PC-3 (cell line): Measurements from ENCODE around the gene AMIGO3. TPM values are rescaled to one million over a fixed set of nuclear protein-coding genes. Genes with fewer than 3 reads are reported as not detected.
A peak's percentile ranks its signal among the peaks of the same experiment; 100 is the strongest.

Source experiments
- ATAC-seq: fragments of 200-7000 bp; cut with Tn5 transposase; 2 replicates; pipeline ENCODE4 v1.9.1; 2020; ENCODE audit warnings: mild to moderate bottlenecking, moderate library complexity
- BruUV-seq: library from RNA; stranded (reverse); fragments of 400-500 nt; replicated peaks from 2 replicates; lab custom pipeline; 2021; lab: Mats Ljungman, UMichigan
- CTCF ChIA-PET: fragments of 300-600 bp; sonication (Branson Sonifier 250); formaldehyde crosslinking; loops from one replicate; lab custom pipeline; 2022; ENCODE audit warnings: antibody characterized with exemption; lab: Charles Lee
- POLR2A ChIA-PET: fragments of 300-600 bp; sonication (Branson Sonifier 250); formaldehyde crosslinking; loops from one replicate; lab custom pipeline; 2022; ENCODE audit warnings: antibody characterized with exemption; ENCODE audit not compliant: unreplicated experiment; lab: Charles Lee
- DNase-seq: peaks from one replicate; pipeline ENCODE4 v3.0.0-alpha.2; 2015
- H2AFZ ChIP-seq: fragments of 300-600 bp; sonication (generic); 2 replicates; pipeline ENCODE4 v1.6.0; 2016; ENCODE audit warnings: antibody characterized with exemption, low read length
- H3F3A ChIP-seq: fragments of 300-600 bp; sonication (generic); one replicate; pipeline ENCODE4 v1.6.0; 2017; ENCODE audit warnings: antibody characterized with exemption, low read length, control low read depth, mild to moderate bottlenecking; ENCODE audit not compliant: unreplicated experiment
- H3K27ac ChIP-seq: fragments of 300-600 bp; sonication (generic); 2 replicates; pipeline ENCODE4 v1.5.1; 2016; ENCODE audit warnings: mild to moderate bottlenecking, low read length
- H3K27me3 ChIP-seq: fragments of 300-600 bp; sonication (generic); 2 replicates; pipeline ENCODE4 v1.6.1; 2016; ENCODE audit warnings: low read length, mixed read lengths
- H3K36me3 ChIP-seq: fragments of 300-600 bp; sonication (generic); 2 replicates; pipeline ENCODE4 v1.6.1; 2016; ENCODE audit warnings: low read depth, mixed run types, low read length, mixed read lengths
- H3K4me1 ChIP-seq: fragments of 300-600 bp; sonication (generic); 2 replicates; pipeline ENCODE4 v1.5.1; 2016; ENCODE audit warnings: low read length; ENCODE audit not compliant: insufficient read depth
- H3K4me2 ChIP-seq: fragments of 300-600 bp; sonication (generic); 2 replicates; pipeline ENCODE4 v1.6.0; 2016; ENCODE audit warnings: low read length
- H3K4me3 ChIP-seq: fragments of 300-600 bp; sonication (generic); 2 replicates; pipeline ENCODE4 v1.5.1; 2016; ENCODE audit warnings: mild to moderate bottlenecking, low read length, mixed read lengths
- H3K79me2 ChIP-seq: fragments of 300-600 bp; sonication (generic); 2 replicates; pipeline ENCODE4 v1.6.1; 2017; ENCODE audit warnings: low read length, mixed read lengths
- H3K9ac ChIP-seq: fragments of 300-600 bp; sonication (generic); 2 replicates; pipeline ENCODE4 v1.6.0; 2016; ENCODE audit warnings: mild to moderate bottlenecking, low read length
- H3K9me2 ChIP-seq: fragments of 300-600 bp; sonication (generic); replicated peaks from 2 replicates; pipeline ENCODE4 v1.6.1; 2016; ENCODE audit warnings: mixed run types, low read length, mixed read lengths
- H3K9me3 ChIP-seq: fragments of 300-600 bp; sonication (generic); 2 replicates; pipeline ENCODE4 v1.6.1; 2016; ENCODE audit warnings: low read length, mixed read lengths
- H4K20me1 ChIP-seq: fragments of 300-600 bp; sonication (generic); 2 replicates; pipeline ENCODE4 v1.6.1; 2016; ENCODE audit warnings: low read length, mixed read lengths
- EZH2 ChIP-seq: fragments of 300-600 bp; sonication (generic); IDR thresholded peaks from one replicate; pipeline ENCODE4 v1.6.1; 2017; ENCODE audit warnings: antibody characterized with exemption, mild to moderate bottlenecking, low read length; ENCODE audit not compliant: unreplicated experiment
- EZH2phosphoT487 ChIP-seq: fragments of 300-600 bp; sonication (generic); IDR thresholded peaks from 2 replicates; pipeline ENCODE4 v1.6.1; 2018; ENCODE audit warnings: mild to moderate bottlenecking, antibody characterized with exemption, low read length, borderline replicate concordance
- intact Hi-C: fragments of 100-400 bp; cut with micrococcal nuclease; formaldehyde crosslinking; loops from 2 replicates; pipeline ENCODE4 v1.9.0; 2023
- total RNA-seq: library from RNA; depleted of rRNA; stranded (reverse); fragments of >200 nt; gene quantifications from 2 replicates; pipeline ENCODE4 v1.2.3, GENCODE V29; 2014; rRNA removed

Gene AMIGO3
- total RNA-seq, 1 experiment from 2014 or later: 1.8 TPM

- H3F3A ChIP-seq: peaks cover 4% of the 10 kb centered on the region
- ATAC-seq (no peak), DNase-seq (no peak)
- H3K9me2 ChIP-seq: no peaks in the 10 kb centered on the region
- peak overlapping the region; percentile 90 for H3K27ac ChIP-seq
- no peaks in the 10 kb centered on the region for H4K20me1 ChIP-seq
- H3K4me2 ChIP-seq: peak overlapping the region; percentile 75
- no peaks in the 10 kb centered on the region for H3K36me3 ChIP-seq
- H3K4me1 ChIP-seq: peaks cover 26% of the 10 kb centered on the region
- TF ChIP-seq EZH2 (no peak), EZH2phosphoT487 (no peak)
- ChIA-PET CTCF (no interaction called here), POLR2A (no interaction called here)
- no TSS peak for BruUV-seq
- no peaks in the 10 kb centered on the region for H3K9me3 ChIP-seq
- peak overlapping the region; percentile 43 for H3K9ac ChIP-seq
- no peaks in the 10 kb centered on the region for H3K27me3 ChIP-seq
- H3K4me3 ChIP-seq: peak overlapping the region; percentile 15; the same call in 1 of the 2 replicates
- H3K79me2 ChIP-seq: no peaks in the 10 kb centered on the region
- intact Hi-C loops: no loop called here
- H2AFZ ChIP-seq: 0 out of 2 replicates have a peak overlapping the region, but pooled peaks have one; percentile 19
Measured at GRCh38 chr3:49667701-49668413, 51.6 kb downstream of the AMIGO3 start.

Other genes starting within 250 kb of the AMIGO3 start
- 111 and 114 TPM in 2 replicates for gene DAG1, start 249.4 kb downstream of the AMIGO3 start, total RNA-seq
- gene BSN, start 165.2 kb downstream of the AMIGO3 start, total RNA-seq: 0.80 and 0.92 TPM in 2 replicates
- 236 and 246 TPM in 2 replicates for gene APEH, start 45.3 kb downstream of the AMIGO3 start, total RNA-seq
- gene MST1, start 30.2 kb downstream of the AMIGO3 start, total RNA-seq: 1.7 and 2.8 TPM in 2 replicates
- gene RNF123, start 30.1 kb downstream of the AMIGO3 start, total RNA-seq: 38.6 and 43.0 TPM in 2 replicates
- gene GMPPB, start 4.3 kb upstream of the AMIGO3 start, total RNA-seq: 69.5 and 83.9 TPM in 2 replicates
- 50.3 and 51.0 TPM in 2 replicates for gene IP6K1, start 66.9 kb upstream of the AMIGO3 start, total RNA-seq
- not detected in 2 replicates for gene CDHR4, start 80.2 kb upstream of the AMIGO3 start, total RNA-seq
- 1.3 and 5.8 TPM in 2 replicates for gene INKA1, start 83.6 kb upstream of the AMIGO3 start, total RNA-seq
- 3.3 and 3.6 TPM in 2 replicates for gene UBA7, start 94.3 kb upstream of the AMIGO3 start, total RNA-seq
- 21.6 and 27.8 TPM in 2 replicates for gene TRAIP, start 136.9 kb upstream of the AMIGO3 start, total RNA-seq
- 0.58 TPM in 1 of 2 replicates, not detected in the other for gene CAMKV, start 150.2 kb upstream of the AMIGO3 start, total RNA-seq
- 39.0 and 70.6 TPM in 2 replicates for gene MST1R, start 184.2 kb upstream of the AMIGO3 start, total RNA-seq
- 20.8 and 24.9 TPM in 2 replicates for gene MON1A, start 210.1 kb upstream of the AMIGO3 start, total RNA-seq
- gene RBM6, start 220.5 kb upstream of the AMIGO3 start, total RNA-seq: 64.6 and 73.5 TPM in 2 replicates